ENCODE results near the gene SEPHS1.
"Not testable (repeated sequence)": the region's sequence is repeated elsewhere in the genome, so short reads cannot be mapped to it uniquely, and the experiment has no call there.

Gene SEPHS1

GRCh38 chr10:13322615-13323148 is 25.4 kb downstream of the SEPHS1 start:
- DNase-seq: no peak

GRCh38 chr10:13321576-13321975 is 26.5 kb downstream of the SEPHS1 start:
- no peak for DNase-seq

GRCh38 chr10:13319166-13319565 is 28.9 kb downstream of the SEPHS1 start:
- DNase-seq: no peak

- DNase-seq: no peak
These were observed 30.6 kb downstream of the SEPHS1 start for GRCh38 chr10:13317474-13317873.

GRCh38 chr10:13316635-13317311 is 31.3 kb downstream of the SEPHS1 start:
- DNase-seq: no peak

- no peak for DNase-seq
These were observed 32.7 kb downstream of the SEPHS1 start for GRCh38 chr10:13315361-13315760.

GRCh38 chr10:13311177-13311575 is 36.9 kb downstream of the SEPHS1 start:
- DNase-seq: no peak

- DNase-seq: no peak
These were observed 37.4 kb downstream of the SEPHS1 start for GRCh38 chr10:13310518-13311176.

GRCh38 chr10:13309792-13310191 is 38.3 kb downstream of the SEPHS1 start:
- DNase-seq: no peak

- DNase-seq: no peak
These were observed 40.0 kb downstream of the SEPHS1 start for GRCh38 chr10:13308096-13308495.

- no peak for DNase-seq
These were observed 42.0 kb downstream of the SEPHS1 start for GRCh38 chr10:13306103-13306502.

- no peak for DNase-seq
These were observed 45.1 kb downstream of the SEPHS1 start for GRCh38 chr10:13302821-13303555.

- DNase-seq: peak; percentile 94
These were observed 48.4 kb downstream of the SEPHS1 start, which contains the start of gene PHYH for GRCh38 chr10:13299437-13300287. PHYH (minus strand) TSS chr10:13300064; CDS start chr10:13300042, 22 bp downstream.

GRCh38 chr10:13298748-13299436 is 49.2 kb downstream of the SEPHS1 start:
- no peak for DNase-seq

- no peak for DNase-seq
These were observed 51.6 kb downstream of the SEPHS1 start for GRCh38 chr10:13296476-13296875.

- DNase-seq: no peak
These were observed 53.3 kb downstream of the SEPHS1 start for GRCh38 chr10:13294784-13295183.

GRCh38 chr10:13291821-13292773 is 56.0 kb downstream of the SEPHS1 start:
- DNase-seq: no peak

- no peak for DNase-seq
These were observed 57.0 kb downstream of the SEPHS1 start for GRCh38 chr10:13291061-13291460.

- DNase-seq: no peak
These were observed 64.0 kb downstream of the SEPHS1 start for GRCh38 chr10:13284050-13284449.

GRCh38 chr10:13282348-13282747 is 65.7 kb downstream of the SEPHS1 start:
- not testable (repeated sequence) for DNase-seq
